ENCODE measurements around the gene DTD1. TPM values are rescaled to one million over a fixed set of nuclear protein-coding genes. Genes with fewer than 3 reads are reported as not detected.

The DTD1 gene
- total RNA-seq, 2 experiments from 2014 or later = 27.6 to 43.0 TPM

DNA sequence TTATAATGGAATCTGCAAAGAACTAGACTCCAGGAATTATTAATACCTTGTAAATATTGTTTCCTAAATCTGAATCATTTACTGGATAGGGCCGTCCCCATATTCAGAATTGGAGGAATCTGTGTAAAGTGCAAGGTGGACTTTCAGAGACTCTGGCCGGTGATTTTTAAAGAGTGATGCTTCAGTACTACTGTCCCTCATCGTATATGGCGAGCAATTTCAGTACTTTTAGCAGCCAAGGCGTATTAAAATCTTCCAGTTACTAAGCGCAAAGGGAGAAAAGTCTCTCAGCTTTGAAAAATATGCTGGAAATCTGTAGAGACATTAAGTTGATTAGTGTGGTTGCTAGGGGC is 20.1 kb upstream of the DTD1 start:
- no peak for TF ChIP-seq EZH2phosphoT487 (IDR thresholded peaks at IDR 0.05; ENCODE audit: borderline replicate concordance, low read depth, low read length)
- TF ChIP-seq, protein P1, sequence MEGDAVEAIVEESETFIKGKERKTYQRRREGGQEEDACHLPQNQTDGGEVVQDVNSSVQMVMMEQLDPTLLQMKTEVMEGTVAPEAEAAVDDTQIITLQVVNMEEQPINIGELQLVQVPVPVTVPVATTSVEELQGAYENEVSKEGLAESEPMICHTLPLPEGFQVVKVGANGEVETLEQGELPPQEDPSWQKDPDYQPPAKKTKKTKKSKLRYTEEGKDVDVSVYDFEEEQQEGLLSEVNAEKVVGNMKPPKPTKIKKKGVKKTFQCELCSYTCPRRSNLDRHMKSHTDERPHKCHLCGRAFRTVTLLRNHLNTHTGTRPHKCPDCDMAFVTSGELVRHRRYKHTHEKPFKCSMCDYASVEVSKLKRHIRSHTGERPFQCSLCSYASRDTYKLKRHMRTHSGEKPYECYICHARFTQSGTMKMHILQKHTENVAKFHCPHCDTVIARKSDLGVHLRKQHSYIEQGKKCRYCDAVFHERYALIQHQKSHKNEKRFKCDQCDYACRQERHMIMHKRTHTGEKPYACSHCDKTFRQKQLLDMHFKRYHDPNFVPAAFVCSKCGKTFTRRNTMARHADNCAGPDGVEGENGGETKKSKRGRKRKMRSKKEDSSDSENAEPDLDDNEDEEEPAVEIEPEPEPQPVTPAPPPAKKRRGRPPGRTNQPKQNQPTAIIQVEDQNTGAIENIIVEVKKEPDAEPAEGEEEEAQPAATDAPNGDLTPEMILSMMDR (conservative IDR thresholded peaks at IDR 0.05; ENCODE audit: low read length) = no peak
- H3K9me3 ChIP-seq (ENCODE audit: low read length) = no peaks in the 10 kb centered on the region
- peaks cover 21% of the 10 kb centered on the region for H3K79me2 ChIP-seq (ENCODE audit: insufficient read depth, low read depth, low read length)
- intact Hi-C loops (cut with micrococcal nuclease; ENCODE audit: unreplicated experiment) = loop anchor here (1.0 to 5.0 kb wide), 3 partner anchors 16 to 101 kb away; partner anchors contain the start of genes DZANK1, POLR3F and SEC23B
- TSS peak; percentile 92 for BruUV-seq (replicated peaks)
- CTCF ChIA-PET (ENCODE audit: unreplicated experiment) = no interaction called here
- peak overlapping the region; percentile 34 for H3K27ac ChIP-seq (ENCODE audit: low read depth, low read length, poor library complexity, severe bottlenecking)
- no peaks in the 10 kb centered on the region for H4K20me1 ChIP-seq (ENCODE audit: insufficient read depth, low read length)
- peaks cover 33% of the 10 kb centered on the region for H3K36me3 ChIP-seq (ENCODE audit: insufficient read depth, low read length)
- H3K4me2 ChIP-seq (ENCODE audit: low read length) = peak overlapping the region; percentile 94
- H3K9me2 ChIP-seq (ENCODE audit: insufficient read depth, low read length) = no peaks in the 10 kb centered on the region
- H2AFZ ChIP-seq (ENCODE audit: low read length) = peak overlapping the region; percentile 92
- peak overlapping the region; percentile 83 for H3K4me3 ChIP-seq (ENCODE audit: low read depth, low read length, poor library complexity, severe bottlenecking)
- DNase-seq (ENCODE audit: low spot score) = no peak
- H3K4me1 ChIP-seq (ENCODE audit: insufficient read depth, low read length, poor library complexity, severe bottlenecking) = peaks cover 16% of the 10 kb centered on the region
- POLR2A ChIA-PET = no interaction called here

DNA sequence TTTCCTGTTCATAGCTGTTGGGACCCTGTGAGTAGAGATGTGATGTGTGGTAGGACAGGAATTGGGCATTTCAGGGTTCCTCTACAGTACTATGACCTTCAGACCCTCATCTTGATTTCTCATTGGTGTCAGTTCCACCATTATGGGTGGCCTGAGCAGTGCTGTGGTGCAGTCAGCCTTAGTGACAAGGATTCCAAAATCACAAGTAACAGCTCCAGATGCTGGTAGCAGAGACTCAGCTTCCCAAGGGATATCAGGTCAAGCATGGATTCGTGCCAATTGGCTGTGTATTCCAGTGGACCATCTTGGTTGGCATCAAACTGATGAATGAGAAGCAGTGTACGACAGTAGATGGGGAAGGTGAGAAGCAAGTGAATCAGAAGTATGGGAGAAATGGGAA is 16.8 kb upstream of the DTD1 start:
- 0 out of 2 replicates have a peak overlapping the region, but pooled peaks have one; percentile 1 for H3K4me2 ChIP-seq (ENCODE audit: low read length)
- H3K79me2 ChIP-seq (ENCODE audit: insufficient read depth, low read depth, low read length) = peaks cover 21% of the 10 kb centered on the region
- POLR2A ChIA-PET = interaction anchor here (0.9 kb wide), 1 partner anchor 9 kb away, joined by 4 read pairs; no protein-coding TSS in a partner anchor

DNA sequence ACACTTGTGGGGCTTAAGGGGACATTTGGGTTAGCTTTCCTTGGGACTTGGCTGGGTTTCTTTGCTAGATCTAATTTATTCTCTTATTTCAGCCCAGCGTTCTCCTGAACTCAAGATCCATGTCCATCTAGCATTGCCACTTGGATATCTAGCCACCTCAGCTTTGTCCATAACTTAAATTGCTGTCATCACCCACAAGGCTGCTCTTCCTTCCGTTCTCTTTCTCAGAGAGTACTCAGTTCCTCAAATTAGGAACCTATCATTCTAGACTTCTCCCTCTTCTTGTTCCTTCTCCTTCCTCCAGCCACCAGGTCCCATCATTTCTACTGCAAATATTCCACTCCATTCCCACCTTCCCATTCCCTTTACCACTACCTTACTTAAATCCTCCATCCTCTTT is 16.3 kb upstream of the DTD1 start:
- no TSS peak for BruUV-seq (replicated peaks)
- H3K4me2 ChIP-seq (ENCODE audit: low read length) = peak overlapping the region; percentile 1; the same call in 1 of the 2 replicates
- H3K4me3 ChIP-seq (ENCODE audit: low read depth, low read length, poor library complexity, severe bottlenecking) = no peak overlapping the region
- POLR2A ChIA-PET = interaction anchor here (0.9 kb wide), 2 partner anchors 8 to 65 kb away, joined by 4 read pairs; no protein-coding TSS in a partner anchor
- peaks cover 28% of the 10 kb centered on the region for H3K36me3 ChIP-seq (ENCODE audit: insufficient read depth, low read length)
- H4K20me1 ChIP-seq (ENCODE audit: insufficient read depth, low read length) = no peaks in the 10 kb centered on the region
- no peaks in the 10 kb centered on the region for H3K9me2 ChIP-seq (ENCODE audit: insufficient read depth, low read length)
- intact Hi-C loops (cut with micrococcal nuclease; ENCODE audit: unreplicated experiment) = no loop called here
- H3K27ac ChIP-seq (ENCODE audit: low read depth, low read length, poor library complexity, severe bottlenecking) = no peak overlapping the region
- no peak overlapping the region for H2AFZ ChIP-seq (ENCODE audit: low read length)
- DNase-seq (ENCODE audit: low spot score) = peak; percentile 13
- TF ChIP-seq, protein P1 (conservative IDR thresholded peaks at IDR 0.05; ENCODE audit: low read length) = no peak
- TF ChIP-seq EZH2phosphoT487 (IDR thresholded peaks at IDR 0.05; ENCODE audit: borderline replicate concordance, low read depth, low read length) = no peak
- H3K79me2 ChIP-seq (ENCODE audit: insufficient read depth, low read depth, low read length) = peaks cover 21% of the 10 kb centered on the region
- CTCF ChIA-PET (ENCODE audit: unreplicated experiment) = no interaction called here
- H3K9me3 ChIP-seq (ENCODE audit: low read length) = no peaks in the 10 kb centered on the region
- peaks cover 11% of the 10 kb centered on the region for H3K4me1 ChIP-seq (ENCODE audit: insufficient read depth, low read length, poor library complexity, severe bottlenecking)

More for the DNA sequence above, 16.8 kb upstream of the DTD1 start:
- no peaks in the 10 kb centered on the region for H3K9me3 ChIP-seq (ENCODE audit: low read length)
- peaks cover 28% of the 10 kb centered on the region for H3K36me3 ChIP-seq (ENCODE audit: insufficient read depth, low read length)
- peaks cover 16% of the 10 kb centered on the region for H3K4me1 ChIP-seq (ENCODE audit: insufficient read depth, low read length, poor library complexity, severe bottlenecking)
- TF ChIP-seq, protein P1 (conservative IDR thresholded peaks at IDR 0.05; ENCODE audit: low read length) = no peak
- no peak for TF ChIP-seq EZH2phosphoT487 (IDR thresholded peaks at IDR 0.05; ENCODE audit: borderline replicate concordance, low read depth, low read length)
- DNase-seq (ENCODE audit: low spot score) = no peak
- H3K27ac ChIP-seq (ENCODE audit: low read depth, low read length, poor library complexity, severe bottlenecking) = no peak overlapping the region
- no TSS peak for BruUV-seq (replicated peaks)
- CTCF ChIA-PET (ENCODE audit: unreplicated experiment) = no interaction called here
- H4K20me1 ChIP-seq (ENCODE audit: insufficient read depth, low read length) = no peaks in the 10 kb centered on the region
- no peak overlapping the region for H3K4me3 ChIP-seq (ENCODE audit: low read depth, low read length, poor library complexity, severe bottlenecking)
- no peak overlapping the region for H2AFZ ChIP-seq (ENCODE audit: low read length)
- intact Hi-C loops (cut with micrococcal nuclease; ENCODE audit: unreplicated experiment) = no loop called here
- H3K9me2 ChIP-seq (ENCODE audit: insufficient read depth, low read length) = no peaks in the 10 kb centered on the region
